Neuronal stem cell (in vitro differentiated cells): ENCODE measurements around the gene METTL16.

ENCODE experiments used
- DNase-seq: peaks from one replicate; pipeline ENCODE4 v3.0.0-alpha.2; 2013; ENCODE audit warnings: low spot score
- H2AFZ ChIP-seq: one replicate; pipeline ENCODE4 v1.6.1; 2013; ENCODE audit warnings: mild to moderate bottlenecking, low read length, inconsistent platforms
- H2AK5ac ChIP-seq: 2 replicates; pipeline ENCODE4 v1.6.1; 2013; ENCODE audit warnings: low read depth, mild to moderate bottlenecking, inconsistent platforms, low read length, moderate library complexity, mixed read lengths
- H2BK120ac ChIP-seq: 2 replicates; pipeline ENCODE4 v1.6.1; 2013; ENCODE audit warnings: low read depth, mild to moderate bottlenecking, inconsistent platforms, low read length, moderate library complexity, mixed read lengths
- H2BK12ac ChIP-seq: one replicate; pipeline ENCODE4 v1.6.1; 2013; ENCODE audit warnings: low read length, inconsistent platforms
- H2BK15ac ChIP-seq: 2 replicates; pipeline ENCODE4 v1.6.1; 2013; ENCODE audit warnings: mild to moderate bottlenecking, low read length, inconsistent platforms, mixed read lengths
- H2BK5ac ChIP-seq: one replicate; pipeline ENCODE4 v1.6.1; 2013; ENCODE audit warnings: inconsistent platforms, mild to moderate bottlenecking, low read length, moderate library complexity
- H3K14ac ChIP-seq: one replicate; pipeline ENCODE4 v1.6.1; 2013; ENCODE audit warnings: low read length, inconsistent platforms
- H3K18ac ChIP-seq: 2 replicates; pipeline ENCODE4 v1.6.1; 2013; ENCODE audit warnings: low read length, inconsistent platforms
- H3K23ac ChIP-seq: 2 replicates; pipeline ENCODE4 v1.6.1; 2013; ENCODE audit warnings: low read depth, mild to moderate bottlenecking, mixed read lengths, low read length, inconsistent platforms; ENCODE audit not compliant: poor library complexity
- H3K27ac ChIP-seq: replicated peaks from 3 replicates; pipeline ENCODE4 v1.5.1; 2013; ENCODE audit warnings: low read length, inconsistent platforms
- H3K27me3 ChIP-seq, 3 experiments: 2 replicates each; pipeline ENCODE4 v1.6.1; 2013; ENCODE audit warnings: low read length in 3 of 3, mild to moderate bottlenecking in 2 of 3, inconsistent platforms in 1 of 3, low read depth in 1 of 3, mixed read lengths in 1 of 3, moderate library complexity in 1 of 3; ENCODE audit not compliant: control insufficient read depth in 3 of 3, insufficient read depth in 3 of 3
- H3K36me3 ChIP-seq, 2 donors: replicated peaks in 1 of 2; 2 replicates each; pipeline ENCODE4 v1.6.1; 2013; ENCODE audit warnings: low read length in 2 of 2; ENCODE audit not compliant: control insufficient read depth in 2 of 2, insufficient read depth in 2 of 2
- H3K4ac ChIP-seq: 2 replicates; pipeline ENCODE4 v1.6.1; 2013; ENCODE audit warnings: inconsistent platforms, mild to moderate bottlenecking, low read length, moderate library complexity
- H3K4me1 ChIP-seq, 2 donors: 1 replicate in 1 of 2; 2 replicates in 1 of 2; pipeline ENCODE4 v1.6.1; 2013; ENCODE audit warnings: low read length in 2 of 2, low read depth in 1 of 2; ENCODE audit not compliant: control insufficient read depth in 2 of 2, insufficient read depth in 1 of 2
- H3K4me2 ChIP-seq: one replicate; pipeline ENCODE4 v1.6.1; 2013; ENCODE audit warnings: mild to moderate bottlenecking, low read length, inconsistent platforms; ENCODE audit not compliant: insufficient read depth, poor library complexity, severe bottlenecking
- H3K4me3 ChIP-seq, 2 donors: 2 replicates each; pipeline ENCODE4 v1.5.1; 2013; ENCODE audit warnings: low read length in 2 of 2, mild to moderate bottlenecking in 2 of 2, inconsistent platforms in 1 of 2, moderate library complexity in 1 of 2
- H3K79me1 ChIP-seq: one replicate; pipeline ENCODE4 v1.6.1; 2013; ENCODE audit warnings: low read depth, mild to moderate bottlenecking, inconsistent platforms, low read length, moderate library complexity
- H3K9ac ChIP-seq: one replicate; pipeline ENCODE4 v1.6.1; 2013; ENCODE audit warnings: mild to moderate bottlenecking, low read depth, low read length, inconsistent platforms; ENCODE audit not compliant: poor library complexity
- H3K9me3 ChIP-seq, 2 donors: replicated peaks in 1 of 2; 2 replicates each; pipeline versions ENCODE3 to v1.6.1; 2013; ENCODE audit warnings: low read length in 2 of 2, mild to moderate bottlenecking in 2 of 2, inconsistent platforms in 1 of 2, low read depth in 1 of 2, mixed read lengths in 1 of 2, moderate library complexity in 1 of 2; ENCODE audit not compliant: control insufficient read depth in 2 of 2, insufficient read depth in 1 of 2
- H4K8ac ChIP-seq: one replicate; pipeline ENCODE4 v1.6.1; 2013; ENCODE audit warnings: low read depth, mild to moderate bottlenecking, inconsistent platforms, low read length, moderate library complexity
- H4K91ac ChIP-seq: one replicate; pipeline ENCODE4 v1.6.1; 2013; ENCODE audit warnings: low read length, low read depth, mild to moderate bottlenecking, inconsistent platforms; ENCODE audit not compliant: poor library complexity
- WGBS, 2 donors: extraction: QIAGEN DNeasy Blood & Tissue Kit; methylation state at CpG; one replicate each; pipeline ENCODE4 v1.1.7; 2013; ENCODE audit warnings: missing lambda C conversion rate in 2 of 2, mixed read lengths in 1 of 2; ENCODE audit not compliant: insufficient read length in 2 of 2, insufficient replicate concordance in 1 of 2; ENCODE audit errors: extremely low coverage in 2 of 2; 5-methylcytosine and 5-hydroxymethylcytosine counted together

The METTL16 gene

DNA sequence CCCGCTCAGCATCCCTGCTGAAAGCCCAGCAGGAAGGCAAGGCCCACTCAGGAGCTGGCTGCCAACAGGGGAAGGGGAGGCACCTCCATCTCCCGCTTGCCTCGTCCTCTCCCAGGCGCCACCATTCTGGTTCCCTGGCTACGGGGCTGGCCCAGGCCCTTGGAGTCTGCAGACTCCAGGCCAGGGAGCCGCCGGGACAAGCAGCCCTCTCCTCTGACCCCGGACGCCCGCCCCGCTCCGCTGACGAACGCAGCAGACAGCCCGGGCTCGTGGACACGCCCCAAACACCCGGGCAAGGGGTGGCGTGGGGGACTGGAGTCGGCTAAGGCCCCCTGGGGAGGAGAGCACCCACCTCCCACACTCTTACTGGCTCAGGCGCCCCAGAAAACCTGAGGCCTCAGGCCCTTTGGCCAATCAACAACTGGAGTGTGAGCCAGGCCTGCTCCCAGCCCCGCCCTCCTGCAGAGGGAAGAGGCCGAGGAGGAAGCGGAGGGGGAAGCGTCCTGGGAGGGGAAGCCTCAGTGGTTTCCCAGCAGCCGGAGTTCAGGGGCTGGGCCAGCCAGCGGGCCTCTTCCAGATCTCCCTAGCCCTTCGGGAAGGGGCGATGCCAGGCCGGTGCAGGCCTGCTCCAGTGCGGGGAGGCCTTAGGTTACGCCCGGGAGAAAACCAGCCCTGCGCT lies 115.0 kb downstream of the METTL16 start:
- peak overlapping the region; percentile 92 for H3K9ac ChIP-seq
- H2AFZ ChIP-seq: peak overlapping the region; percentile 82
- H2BK15ac ChIP-seq: peak overlapping the region; percentile 89
- peaks cover 39 to 68% of the 10 kb centered on the region in 2 donors for H3K4me1 ChIP-seq
- H3K4me2 ChIP-seq: peak overlapping the region; percentile 65
- peak overlapping the region; percentile 95 for H2BK120ac ChIP-seq
- H3K23ac ChIP-seq: peak overlapping the region; percentile 76
- H3K27me3 ChIP-seq: no peaks in the 10 kb centered on the region
- peak overlapping the region; percentile 24 for H2BK12ac ChIP-seq
- peak overlapping the region; percentile 49 for H3K14ac ChIP-seq
- peak; percentile 90 for DNase-seq
- H4K8ac ChIP-seq: no peak overlapping the region
- WGBS, 2 donors: no CpG with 5 or more reads among the region's 34 CpGs
- peak overlapping the region; percentile 45 to 55 for H3K4me3 ChIP-seq
- H3K79me1 ChIP-seq: peaks cover 16% of the 10 kb centered on the region
- peak overlapping the region; percentile 38 for H4K91ac ChIP-seq
- H3K36me3 ChIP-seq: peaks cover 0 to 4% of the 10 kb centered on the region in 2 donors
- peak overlapping the region; percentile 81 for H3K4ac ChIP-seq
- H3K27ac ChIP-seq: peak overlapping the region; percentile 85
- H2AK5ac ChIP-seq: peak overlapping the region; percentile 82
- peak overlapping the region; percentile 91 for H2BK5ac ChIP-seq
- peak overlapping the region; percentile 96 for H3K18ac ChIP-seq
- H3K9me3 ChIP-seq: no peaks in the 10 kb centered on the region

DNA sequence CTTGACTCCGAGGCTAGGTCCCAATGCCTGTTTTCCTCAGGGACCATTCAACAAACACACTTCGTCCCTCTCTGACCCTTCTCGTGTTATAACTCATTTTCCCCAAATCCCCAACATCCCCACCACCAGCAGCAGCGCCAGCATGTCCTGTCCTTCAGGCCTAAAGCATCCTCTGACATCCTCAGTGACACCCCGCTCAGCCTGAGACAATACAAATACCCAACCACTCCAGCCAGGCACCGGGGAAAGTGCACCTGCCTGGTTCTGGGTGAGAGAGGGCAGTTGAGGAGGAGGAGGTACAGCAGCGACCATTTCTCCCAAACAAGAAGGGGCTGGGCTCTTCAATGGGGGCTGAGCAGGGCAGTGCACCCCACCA lies 115.5 kb downstream of the METTL16 start:
- Histone ChIP-seq H3K27ac (peak overlapping the region; percentile 79), H3K9ac (peak overlapping the region; percentile 92), H2BK120ac (peak overlapping the region; percentile 95), H3K36me3 (peaks cover 0 to 7% of the 10 kb centered on the region in 2 donors), H3K23ac (peak overlapping the region; percentile 76), H2AK5ac (peak overlapping the region; percentile 82), H3K14ac (no peak overlapping the region), H4K8ac (no peak overlapping the region), H3K18ac (peak overlapping the region; percentile 96), H3K9me3 (no peaks in the 10 kb centered on the region), H2AFZ (peak overlapping the region; percentile 82), H3K4ac (peak overlapping the region; percentile 81), H3K4me3 (peak overlapping the region; percentile 36 to 45), H3K4me2 (peak overlapping the region; percentile 65), H3K4me1 (peaks cover 41 to 71% of the 10 kb centered on the region in 2 donors), H3K27me3 (no peaks in the 10 kb centered on the region), H2BK12ac (peak overlapping the region; percentile 24), H4K91ac (peak overlapping the region; percentile 38), H2BK15ac (peak overlapping the region; percentile 89), H3K79me1 (peaks cover 20% of the 10 kb centered on the region), H2BK5ac (peak overlapping the region; percentile 91)
- no peak for DNase-seq
- WGBS, 2 donors: no CpG with 5 or more reads among the region's 7 CpGs

DNA sequence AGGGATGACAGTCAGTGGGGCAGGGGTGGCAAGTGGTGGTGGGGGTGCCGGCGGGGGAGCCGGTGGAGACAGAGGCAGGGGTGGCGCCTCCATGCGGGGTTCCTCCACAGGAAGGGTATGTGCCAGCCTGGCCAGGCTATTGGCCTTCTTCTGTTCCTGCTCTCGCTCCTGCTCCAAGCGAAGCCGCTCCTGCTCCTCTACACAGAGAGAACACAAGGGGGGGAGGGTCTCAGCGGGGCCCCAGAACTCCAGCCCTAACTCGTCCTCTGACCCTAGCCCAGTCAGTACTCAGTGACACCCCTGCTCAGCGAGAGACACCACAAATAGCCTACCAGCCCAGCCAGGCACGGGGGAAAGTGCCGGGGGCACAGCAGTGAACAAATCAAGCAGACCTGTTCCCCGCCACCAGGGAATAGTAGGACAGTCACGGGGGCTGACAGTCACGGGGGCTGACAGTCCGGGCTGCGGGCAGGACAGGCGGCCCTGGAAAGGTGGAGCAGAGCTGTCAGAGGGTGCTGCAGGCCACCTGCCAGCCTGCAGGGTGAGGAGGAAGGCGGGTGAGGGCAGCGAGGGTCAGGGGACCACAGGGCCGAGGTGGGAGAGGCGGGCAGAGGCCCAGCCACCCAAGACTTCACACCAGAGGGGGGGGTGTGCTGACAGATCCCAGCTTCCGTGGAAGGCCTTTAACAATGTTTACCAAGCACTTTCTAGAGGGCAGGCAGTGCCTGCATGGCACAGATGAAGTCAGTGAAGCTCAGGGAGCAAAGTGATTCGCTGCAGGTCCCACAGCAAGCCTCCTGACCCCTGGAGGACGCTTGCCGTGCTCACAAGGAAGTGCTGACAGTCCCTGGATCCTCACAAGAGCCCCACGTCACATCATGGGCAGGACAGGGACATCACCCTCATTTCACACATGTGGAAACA lies 116.2 kb downstream of the METTL16 start:
- H3K23ac ChIP-seq: peak overlapping the region; percentile 76
- peaks cover 41 to 71% of the 10 kb centered on the region in 2 donors for H3K4me1 ChIP-seq
- H3K14ac ChIP-seq: no peak overlapping the region
- H2BK120ac ChIP-seq: peak overlapping the region; percentile 22
- no peaks in the 10 kb centered on the region for H3K27me3 ChIP-seq
- H2BK12ac ChIP-seq: peak overlapping the region; percentile 80
- H2AFZ ChIP-seq: no peak overlapping the region
- H3K4ac ChIP-seq: no peak overlapping the region
- H3K4me3 ChIP-seq: peak overlapping the region in 1 of 2 donors; percentile 45
- H3K36me3 ChIP-seq: peaks cover 0 to 12% of the 10 kb centered on the region in 2 donors
- no peak overlapping the region for H4K8ac ChIP-seq
- H3K9me3 ChIP-seq: no peaks in the 10 kb centered on the region
- no CpG with 5 or more reads among the region's 28 CpGs for WGBS, 2 donors
- H3K79me1 ChIP-seq: peaks cover 22% of the 10 kb centered on the region
- no peak overlapping the region for H3K27ac ChIP-seq
- H3K9ac ChIP-seq: peak overlapping the region; percentile 86
- peak overlapping the region; percentile 82 for H2AK5ac ChIP-seq
- H2BK5ac ChIP-seq: peak overlapping the region; percentile 91
- no peak overlapping the region for H4K91ac ChIP-seq
- DNase-seq: no peak
- peak overlapping the region; percentile 96 for H3K18ac ChIP-seq
- H3K4me2 ChIP-seq: no peak overlapping the region
- H2BK15ac ChIP-seq: peak overlapping the region; percentile 95

DNA sequence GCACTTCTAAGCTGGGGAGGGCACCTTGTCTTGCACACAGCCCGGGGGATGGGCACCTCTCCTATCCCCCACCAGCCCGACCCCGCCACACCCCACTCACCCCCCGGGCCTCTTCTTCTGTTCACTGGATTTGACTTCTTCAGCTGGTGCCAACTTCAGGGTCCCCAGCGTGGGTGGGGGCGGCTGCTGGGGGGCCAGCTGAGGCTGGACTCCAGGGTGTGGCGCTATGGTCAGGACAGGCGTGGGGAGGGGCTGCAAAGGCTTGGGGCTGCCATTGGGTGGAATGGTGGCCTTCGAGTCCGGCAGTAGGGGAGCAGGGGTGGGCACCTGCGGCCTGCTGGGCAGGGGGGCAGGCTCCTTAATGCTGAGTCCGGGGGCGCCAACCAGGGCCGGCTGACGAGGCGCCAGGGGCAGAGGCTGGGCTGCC lies 116.9 kb downstream of the METTL16 start:
- no peak overlapping the region for H3K4ac ChIP-seq

More for the DNA sequence above, 116.9 kb downstream of the METTL16 start:
- Histone ChIP-seq H2BK12ac (peak overlapping the region; percentile 76), H3K23ac (peak overlapping the region; percentile 90), H3K4me1 (peaks cover 44 to 67% of the 10 kb centered on the region in 2 donors), H2BK15ac (peak overlapping the region; percentile 90), H4K91ac (no peak overlapping the region), H3K4me2 (no peak overlapping the region), H4K8ac (peak overlapping the region; percentile 29), H3K4me3 (no peak overlapping the region), H3K9ac (no peak overlapping the region), H2AK5ac (peak overlapping the region; percentile 82), H3K18ac (peak overlapping the region; percentile 90), H3K14ac (no peak overlapping the region), H3K36me3 (peaks cover 0 to 19% of the 10 kb centered on the region in 2 donors), H3K27ac (no peak overlapping the region), H3K79me1 (peaks cover 22% of the 10 kb centered on the region), H3K27me3 (no peaks in the 10 kb centered on the region), H3K9me3 (no peaks in the 10 kb centered on the region), H2BK120ac (no peak overlapping the region), H2AFZ (no peak overlapping the region), H2BK5ac (no peak overlapping the region)
- no peak for DNase-seq
- no CpG with 5 or more reads among the region's 16 CpGs for WGBS, 2 donors
